ENCODE data around the gene ODAD4. TPM values are rescaled to one million over a fixed set of nuclear protein-coding genes. Genes with fewer than 3 reads are reported as not detected.

ODAD4 gene
- total and polyA plus RNA-seq, 2 of the 8 experiments (the other 6 are each of a cell fraction or from before 2014, with no cell fraction given): 0.48 to 1.3 TPM

GRCh38 chr17:41986634-41987033, 56.2 kb downstream of the ODAD4 start:
- POLR2A ChIA-PET (ENCODE audit: partially characterized antibody): interaction anchor here (0.9 to 2.2 kb wide), 2 partner anchors 14 to 76 kb away, joined by 3 to 6 read pairs; no protein-coding TSS in a partner anchor
- Histone ChIP-seq H4K20me1 (replicated peaks in 1 of 2; ENCODE audit: control insufficient read depth in 1 of 2, insufficient read depth in 2 of 2, low read length in 2 of 2) (peaks cover 7% of the 10 kb centered on the region in 2 experiments), H3K9ac (replicated peaks in 1 of 4; ENCODE audit: extremely low read depth in 1 of 4, low read depth in 3 of 4, low read length in 3 of 4) (no peak overlapping the region)
- no peak for TF ChIP-seq KDM4A (IDR thresholded peaks at IDR 0.05; ENCODE audit: low read depth, low read length, severe bottlenecking)
- no peak for TF ChIP-seq TBP (IDR thresholded peaks at IDR 0.05; ENCODE audit: low read depth, low read length)
- TF ChIP-seq PHF8 (conservative IDR thresholded peaks at IDR 0.05; ENCODE audit: low read depth, low read length): no peak
- TF ChIP-seq EP300 (IDR thresholded peaks at IDR 0.05; ENCODE audit: borderline replicate concordance in 1 of 2, low read depth in 2 of 2, low read length in 2 of 2): no peak
- no peak for TF ChIP-seq HDAC6 (IDR thresholded peaks at IDR 0.05; ENCODE audit: low read depth, low read length)
- no peak for TF ChIP-seq SUZ12 (IDR thresholded peaks at IDR 0.05; ENCODE audit: low read length)
- TF ChIP-seq POLR2A (IDR thresholded peaks at IDR 0.05; ENCODE audit: control extremely low read depth in 1 of 2, low read depth in 2 of 2, low read length in 2 of 2): no peak

More at GRCh38 chr17:41986634-41987033, 56.2 kb downstream of the ODAD4 start:
- Histone ChIP-seq H3K4me2 (ENCODE audit: insufficient read depth in 1 of 2, low read depth in 2 of 2, low read length in 2 of 2) (no peak overlapping the region), H2BK15ac (ENCODE audit: low read length) (no peak overlapping the region), H2AK5ac (ENCODE audit: low read depth, low read length) (no peak overlapping the region), H3K56ac (replicated peaks; ENCODE audit: insufficient read length, low read depth, low read length) (no peak overlapping the region), H3K79me2 (ENCODE audit: control insufficient read depth in 1 of 2, insufficient read depth in 2 of 2, low read length in 2 of 2) (no peaks in the 10 kb centered on the region), H4K8ac (ENCODE audit: extremely low read depth, insufficient read depth, low read length) (no peak overlapping the region), H4K91ac (replicated peaks; ENCODE audit: insufficient read length, low read length) (no peak overlapping the region), H3K4me1 (replicated peaks in 1 of 4; ENCODE audit: control insufficient read depth in 3 of 4, insufficient read depth in 4 of 4, low read length in 3 of 4) (no peaks in the 10 kb centered on the region), H3K36me3 (ENCODE audit: control insufficient read depth in 2 of 4, insufficient read depth in 4 of 4, low read length in 3 of 4) (peaks cover 46 to 96% (median 76%) of the 10 kb centered on the region in 4 experiments), H2BK120ac (replicated peaks; ENCODE audit: low read depth, low read length) (no peak overlapping the region), H4K5ac (ENCODE audit: insufficient read length, low read depth, low read length) (no peak overlapping the region), H3K27ac (ENCODE audit: low read depth, low read length) (no peak overlapping the region), H3K4me3 (ENCODE audit: extremely low read depth in 1 of 4, insufficient read depth in 2 of 4, low read depth in 3 of 4, low read length in 4 of 4) (no peak overlapping the region), H3K14ac (ENCODE audit: insufficient read length) (no peak overlapping the region), H3K23ac (ENCODE audit: insufficient read length) (no peak overlapping the region), H2BK5ac (ENCODE audit: low read depth, low read length) (no peak overlapping the region), H3K79me1 (ENCODE audit: low read depth, low read length) (no peaks in the 10 kb centered on the region), H3K23me2 (ENCODE audit: low read depth, low read length) (no peaks in the 10 kb centered on the region; the same call in 1 of the 2 replicates), H3K27me3 (replicated peaks in 1 of 4; ENCODE audit: control insufficient read depth in 3 of 4, extremely low read depth in 1 of 4, insufficient read depth in 3 of 4, low read length in 3 of 4) (no peaks in the 10 kb centered on the region; a peak in 1 of 7 replicates), H2AFZ (ENCODE audit: low read length) (no peak overlapping the region), H2BK12ac (ENCODE audit: low read depth, low read length) (no peak overlapping the region), H2BK20ac (ENCODE audit: low read length) (no peak overlapping the region), H3K9me3 (ENCODE audit: insufficient read depth in 2 of 2, low read depth in 1 of 2, low read length in 1 of 2) (no peaks in the 10 kb centered on the region), H3K4ac (replicated peaks; ENCODE audit: insufficient read length, low read depth, low read length) (no peak overlapping the region), H3K18ac (ENCODE audit: extremely low read depth, low read length) (no peak overlapping the region)
- no peak for FAIRE-seq
- DNase-seq (ENCODE audit: low read depth in 1 of 2, low spot score in 2 of 2): no peak
- CTCF ChIA-PET (ENCODE audit: partially characterized antibody): interaction anchor here (1.2 kb wide), 1 partner anchor 16 kb away, joined by 4 read pairs; no protein-coding TSS in a partner anchor
- WGBS, 2 experiments (ENCODE audit: extremely low coverage in 1 of 2, insufficient coverage in 1 of 2, insufficient read length in 1 of 2, insufficient replicate concordance in 2 of 2, low coverage in 1 of 2, low lambda C conversion rate in 2 of 2, missing lambda C conversion rate in 1 of 2): 100% methylated on average over 1 of the region's 1 CpG; no CpG with 5 or more reads in 1 of the 2 experiments

Measured in H1 (cell line).